Fibroblast of pulmonary artery (primary cell): ENCODE results near the gene ZBTB7B.
A peak's percentile ranks its signal among the peaks of the same experiment; 100 is the strongest.

Experiments used
- DNase-seq: peaks from one replicate; pipeline ENCODE4 v3.0.0-alpha.2; 2010; ENCODE audit warnings: low read depth
- H3K4me3 ChIP-seq: replicated peaks from 2 replicates; pipeline ENCODE4 v1.5.1; 2011; ENCODE audit warnings: low read depth, mild to moderate bottlenecking, control low read depth, low read length, moderate library complexity
- CTCF ChIP-seq: IDR thresholded peaks from 2 replicates; pipeline ENCODE4 v1.5.1; 2011; ENCODE audit warnings: mild to moderate bottlenecking, control low read depth, low read length, inconsistent platforms; ENCODE audit errors: missing control alignments

The ZBTB7B gene

GRCh38 chr1:155014709-155015508 lies 12.3 kb downstream of the ZBTB7B start:
- no peak overlapping the region for H3K4me3 ChIP-seq
- DNase-seq: no peak
- no peak for TF ChIP-seq CTCF

- DNase-seq: no peak
- no peak for TF ChIP-seq CTCF
- no peak overlapping the region for H3K4me3 ChIP-seq
These were observed 13.1 kb downstream of the ZBTB7B start for GRCh38 chr1:155015527-155016230.

GRCh38 chr1:155016231-155016831 lies 13.7 kb downstream of the ZBTB7B start:
- DNase-seq: no peak
- no peak overlapping the region for H3K4me3 ChIP-seq
- TF ChIP-seq CTCF: no peak

- H3K4me3 ChIP-seq: peak overlapping the region; percentile 41
- peak; percentile 86 for DNase-seq
- TF ChIP-seq CTCF: peak; percentile 90
These were observed 14.7 kb downstream of the ZBTB7B start for GRCh38 chr1:155017041-155017945.

GRCh38 chr1:155017946-155018316 lies 15.3 kb downstream of the ZBTB7B start:
- TF ChIP-seq CTCF: no peak
- no peak for DNase-seq
- peak overlapping the region; percentile 41 for H3K4me3 ChIP-seq

GRCh38 chr1:155018617-155019348 lies 16.2 kb downstream of the ZBTB7B start:
- no peak for DNase-seq
- no peak for TF ChIP-seq CTCF
- no peak overlapping the region for H3K4me3 ChIP-seq
